K562 (cell line): ENCODE results near the gene MEFV. TPM values are rescaled to one million over a fixed set of nuclear protein-coding genes. Genes with fewer than 3 reads are reported as not detected.
"Not testable (repeated sequence)": the region's sequence is repeated elsewhere in the genome, so short reads cannot be mapped to it uniquely, and the experiment has no call there.

Experiments used
- ATAC-seq: fragments of 200-7000 bp; cut with Tn5 transposase; 3 replicates; pipeline ENCODE4 v1.9.1; 2020; ENCODE audit warnings: moderate library complexity
- BruUV-seq: library from RNA; stranded (reverse); fragments of 400-500 nt; replicated peaks from 2 replicates; lab custom pipeline; 2021; lab: Mats Ljungman, UMichigan
- CTCF ChIA-PET: fragments of 300-600 bp; formaldehyde crosslinking; extraction: SDS; loops from one replicate; lab custom pipeline; 2021; ENCODE audit warnings: low intra/inter-chr PET ratio; lab: Yijun Ruan, JAX
- POLR2A ChIA-PET: fragments of 300-600, 350-650 bp; sonication (Branson Sonifier 250); formaldehyde crosslinking; extraction: SDS; loops from one replicate; lab custom pipeline; 2021; ENCODE audit warnings: antibody characterized with exemption, inconsistent platforms; lab: Yijun Ruan, JAX
- DNase-seq, 4 experiments: peaks; one replicate each; pipeline versions ENCODE4 v3.0.0 to v3.0.0-alpha.2; 2011 to 2018; ENCODE audit warnings: low spot score in 3 of 4, mixed read lengths in 3 of 4; ENCODE audit errors: extremely low read depth in 1 of 4
- FAIRE-seq: peaks from 2 replicates; lab custom pipeline; 2011; peaks lifted over from hg19 to GRCh38; lab: Jason Lieb, UNC
- H2AFZ ChIP-seq: 2 replicates; pipeline ENCODE4 v1.6.0; 2011; ENCODE audit warnings: low read depth, low read length, control low read depth, inconsistent platforms
- H3K27ac ChIP-seq: fragments of 200-600 bp; 3 replicates; pipeline ENCODE4 v1.8.0; 2011; ENCODE audit warnings: low read depth, mild to moderate bottlenecking, control low read depth, inconsistent platforms, low read length, moderate library complexity, mixed read lengths; ENCODE audit errors: extremely low read depth
- H3K27me3 ChIP-seq, 2 experiments: fragments of 300-600 bp in 1 of 2; 2 replicates in 1 of 2; 3 replicates in 1 of 2; pipeline versions ENCODE4 v1.6.0 to v1.8.0; 2011; ENCODE audit warnings: inconsistent platforms in 2 of 2, low read length in 2 of 2, mild to moderate bottlenecking in 1 of 2, mixed read lengths in 1 of 2, moderate library complexity in 1 of 2; ENCODE audit not compliant: control insufficient read depth in 2 of 2, insufficient read depth in 2 of 2
- H3K36me3 ChIP-seq: fragments of 300-600 bp; 3 replicates; pipeline ENCODE4 v1.8.0; 2011; ENCODE audit warnings: mild to moderate bottlenecking, low read length, inconsistent platforms; ENCODE audit not compliant: control insufficient read depth, insufficient read depth
- H3K4me1 ChIP-seq, 2 experiments: fragments of 200-600 bp in 1 of 2; replicated peaks in 1 of 2; 2 replicates in 1 of 2; 3 replicates in 1 of 2; pipeline versions ENCODE4 v1.5.1 to v1.8.0; 2011; ENCODE audit warnings: inconsistent platforms in 2 of 2, low read length in 2 of 2, mild to moderate bottlenecking in 1 of 2, mixed read lengths in 1 of 2, moderate library complexity in 1 of 2; ENCODE audit not compliant: control insufficient read depth in 2 of 2, insufficient read depth in 2 of 2
- H3K4me2 ChIP-seq: 2 replicates; pipeline ENCODE4 v1.6.1; 2011; ENCODE audit warnings: low read length, control low read depth, inconsistent platforms, mixed read lengths; ENCODE audit not compliant: insufficient read depth
- H3K4me3 ChIP-seq: fragments of 200-600 bp; sonication (generic), shearing (Covaris generic); 2 replicates; pipeline ENCODE4 v1.5.1; 2016; ENCODE audit warnings: control low read depth, inconsistent platforms
- H3K79me2 ChIP-seq: fragments of 200-600 bp; 3 replicates; pipeline ENCODE4 v1.8.0; 2011; ENCODE audit warnings: low read length, inconsistent platforms; ENCODE audit not compliant: control insufficient read depth, insufficient read depth
- H3K9ac ChIP-seq, 2 experiments: 2 replicates each; pipeline versions ENCODE4 v1.6.0 to v1.6.1; 2011; ENCODE audit warnings: low read depth in 2 of 2, low read length in 2 of 2, control low read depth in 1 of 2, inconsistent platforms in 1 of 2, mild to moderate bottlenecking in 1 of 2, mixed read lengths in 1 of 2; ENCODE audit not compliant: insufficient read depth in 1 of 2
- H3K9me1 ChIP-seq: one replicate; pipeline ENCODE4 v1.6.0; 2011; ENCODE audit warnings: inconsistent platforms, mild to moderate bottlenecking, low read length, moderate library complexity; ENCODE audit not compliant: control insufficient read depth, insufficient read depth
- H3K9me3 ChIP-seq: replicated peaks from 2 replicates; pipeline ENCODE4 v1.5.1; 2011; ENCODE audit warnings: low read depth, low read length, inconsistent platforms; ENCODE audit not compliant: control insufficient read depth, insufficient read depth
- H4K20me1 ChIP-seq: replicated peaks from 2 replicates; pipeline ENCODE4 v1.6.1; 2011; ENCODE audit warnings: low read length, inconsistent platforms, mixed read lengths; ENCODE audit not compliant: control insufficient read depth, insufficient read depth
- CBX3 ChIP-seq, 2 experiments: IDR thresholded peaks; 1 replicate in 1 of 2; 2 replicates in 1 of 2; pipeline ENCODE4 v1.6.1; 2012; ENCODE audit warnings: inconsistent platforms in 2 of 2, low read length in 2 of 2, borderline replicate concordance in 1 of 2, control low read depth in 1 of 2
- CBX5 ChIP-seq: IDR thresholded peaks from 2 replicates; pipeline ENCODE4 v1.6.1; 2014; ENCODE audit warnings: low read depth, borderline replicate concordance
- KDM1A ChIP-seq, 2 experiments: fragments of 450-650 bp; IDR thresholded peaks; 2 replicates each; pipeline ENCODE4 v1.6.1; 2016; ENCODE audit warnings: mild to moderate bottlenecking in 2 of 2
- TRIM24 ChIP-seq, 2 experiments: fragments of 450-650 bp; IDR thresholded peaks; 2 replicates each; pipeline ENCODE4 v1.6.1; 2016
- TRIM28 ChIP-seq: fragments of 450-650 bp; IDR thresholded peaks from 2 replicates; pipeline ENCODE4 v1.6.1; 2017
- WGBS: fragments of 100-300 bp; shearing (Covaris generic); methylation state at CpG from one replicate; pipeline ENCODE4 v1.1.6; 2016; ENCODE audit warnings: low coverage, mixed read lengths; ENCODE audit not compliant: insufficient coverage; ENCODE audit errors: missing lambda C conversion rate; 5-methylcytosine and 5-hydroxymethylcytosine counted together
- in situ Hi-C: fragments of 300-500 bp; cut with MboI; formaldehyde crosslinking; loops from 4 replicates; pipeline ENCODE4 v1.15.0; 2018; ENCODE audit warnings: inconsistent platforms, mixed read lengths
- intact Hi-C: fragments of 100-400 bp; cut with micrococcal nuclease; formaldehyde crosslinking; loops from 2 replicates; pipeline ENCODE4 v1.14.2; 2022
- polyA plus RNA-seq, 8 experiments: library from polyadenylated mRNA; depleted of rRNA in 4 of 8; stranded (reverse) in 5 of 8; unstranded in 3 of 8; fragments of >200 nt; fragmentation: Nextera tagmentation in 2 of 8; fragmentation: Illumina TruSeq in 1 of 8; extraction: Ambion mirVana in 2 of 8; extraction: Trizol in 1 of 8; gene quantifications; 2 replicates each; pipeline versions ENCODE4 v1.2.1 to v1.2.3, GENCODE V29; 2011 to 2014; ENCODE audit warnings: inconsistent platforms in 1 of 8, missing spikeins in 1 of 8
- total RNA-seq, 7 experiments: library from RNA; depleted of rRNA in 6 of 7; stranded (reverse); fragments of >200 nt in 6 of 7; fragmentation: Illumina TruSeq in 2 of 7; extraction: Trizol in 2 of 7; gene quantifications; 2 replicates each; pipeline versions ENCODE4 v1.2.1 to v1.2.3, GENCODE V29; 2011 to 2021; ENCODE audit warnings: low replicate concordance in 1 of 7
- TF ChIP-seq, protein P1 (sequence below): fragments of 250-450 bp; sonication (Bioruptor Pico); IDR thresholded peaks from 2 replicates; pipeline ENCODE4 v1.5.1; 2021; ENCODE audit warnings: mild to moderate bottlenecking
- TF ChIP-seq, protein P2 (sequence below): fragments of 450-650 bp; IDR thresholded peaks from 2 replicates; pipeline ENCODE4 v1.6.1; 2018; ENCODE audit warnings: mild to moderate bottlenecking, low read depth; ENCODE audit not compliant: partially characterized antibody

MEFV gene
- total and polyA plus RNA-seq, 9 of the 15 experiments (the other 6 are each of a cell fraction or from before 2014, with no cell fraction given): 0.14 TPM; not detected in 8

DNA sequence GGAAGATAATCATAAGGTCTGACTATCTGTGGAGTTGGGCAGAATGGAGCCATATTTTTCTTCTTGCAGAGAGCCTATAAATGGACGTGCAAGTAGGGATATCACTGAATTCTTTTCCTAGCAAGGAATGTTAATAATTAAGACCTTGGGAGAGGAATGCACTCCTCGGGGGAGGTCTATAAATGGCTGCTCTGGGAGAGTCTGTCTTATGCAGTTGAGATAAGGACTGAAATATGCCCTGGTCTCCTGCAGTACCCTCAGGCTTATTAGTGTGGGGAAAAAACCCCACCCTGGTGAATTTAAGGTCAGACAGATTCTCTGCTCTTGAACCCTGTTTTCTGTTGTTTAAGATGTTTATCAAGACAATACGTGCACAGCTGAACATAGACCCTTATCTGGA is 50.5 kb downstream of the MEFV start:
- H3K79me2 ChIP-seq, FAIRE-seq, H3K9ac ChIP-seq, H3K9me1 ChIP-seq, POLR2A ChIA-PET, H4K20me1 ChIP-seq, H2AFZ ChIP-seq, H3K4me3 ChIP-seq, H3K4me2 ChIP-seq, H3K4me1 ChIP-seq, DNase-seq, ATAC-seq, intact Hi-C loops, CTCF ChIA-PET, H3K9me3 ChIP-seq, H3K36me3 ChIP-seq, H3K27ac ChIP-seq, BruUV-seq, in situ Hi-C loops: not testable (repeated sequence)
- TF ChIP-seq, protein P1, sequence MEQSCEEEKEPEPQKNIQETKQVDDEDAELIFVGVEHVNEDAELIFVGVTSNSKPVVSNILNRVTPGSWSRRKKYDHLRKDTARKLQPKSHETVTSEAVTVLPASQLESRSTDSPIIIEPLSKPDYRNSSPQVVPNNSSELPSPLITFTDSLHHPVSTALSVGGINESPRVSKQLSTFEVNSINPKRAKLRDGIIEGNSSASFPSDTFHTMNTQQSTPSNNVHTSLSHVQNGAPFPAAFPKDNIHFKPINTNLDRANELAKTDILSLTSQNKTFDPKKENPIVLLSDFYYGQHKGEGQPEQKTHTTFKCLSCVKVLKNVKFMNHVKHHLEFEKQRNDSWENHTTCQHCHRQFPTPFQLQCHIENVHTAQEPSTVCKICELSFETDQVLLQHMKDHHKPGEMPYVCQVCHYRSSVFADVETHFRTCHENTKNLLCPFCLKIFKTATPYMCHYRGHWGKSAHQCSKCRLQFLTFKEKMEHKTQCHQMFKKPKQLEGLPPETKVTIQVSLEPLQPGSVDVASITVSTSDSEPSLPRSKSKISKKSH (CRISPR knock-in tag): 0 out of 2 replicates have a peak, but pooled peaks have one; percentile 33
- TF ChIP-seq KDM1A (IDR thresholded peaks at IDR 0.05) (peak; percentile 47 to 49; a peak in 2 of 4 replicates), TRIM28 (peak; percentile 74; the same call in 1 of the 2 replicates), CBX3 (IDR thresholded peaks at IDR 0.05; ENCODE audit: borderline replicate concordance in 1 of 2, low read length in 2 of 2) (peak in 1 of 2 experiments; percentile 77; a peak in 2 of 3 replicates), TRIM24 (IDR thresholded peaks at IDR 0.05) (0 out of 4 replicates have a peak, but pooled peaks of 1 of the 2 experiments have one; percentile 30), CBX5 (peak; percentile 84)
- TF ChIP-seq, protein P2, sequence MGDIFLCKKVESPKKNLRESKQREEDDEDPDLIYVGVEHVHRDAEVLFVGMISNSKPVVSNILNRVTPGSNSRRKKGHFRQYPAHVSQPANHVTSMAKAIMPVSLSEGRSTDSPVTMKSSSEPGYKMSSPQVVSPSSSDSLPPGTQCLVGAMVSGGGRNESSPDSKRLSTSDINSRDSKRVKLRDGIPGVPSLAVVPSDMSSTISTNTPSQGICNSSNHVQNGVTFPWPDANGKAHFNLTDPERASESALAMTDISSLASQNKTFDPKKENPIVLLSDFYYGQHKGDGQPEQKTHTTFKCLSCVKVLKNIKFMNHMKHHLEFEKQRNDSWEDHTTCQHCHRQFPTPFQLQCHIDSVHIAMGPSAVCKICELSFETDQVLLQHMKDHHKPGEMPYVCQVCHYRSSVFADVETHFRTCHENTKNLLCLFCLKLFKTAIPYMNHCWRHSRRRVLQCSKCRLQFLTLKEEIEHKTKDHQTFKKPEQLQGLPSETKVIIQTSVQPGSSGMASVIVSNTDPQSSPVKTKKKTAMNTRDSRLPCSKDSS: peak; percentile 25
- 4% methylated on average over 3 of the region's 3 CpGs for WGBS
- H3K27me3 ChIP-seq: peaks cover 2 to 16% of the 10 kb centered on the region in 2 experiments; a peak in 3 of 5 replicates
